SW480 (cell line): Measurements from ENCODE around the gene CTIF.

Experiments used
- DNase-seq: peaks from one replicate; pipeline ENCODE4 v3.0.0-alpha.2; 2016; ENCODE audit warnings: low spot score

The CTIF gene

GRCh38 chr18:48551100-48551499 lies 12.3 kb downstream of the CTIF start:
- no peak for DNase-seq

- DNase-seq = no peak
Measured at GRCh38 chr18:48552130-48552529, 13.3 kb downstream of the CTIF start.

GRCh38 chr18:48553236-48553635 lies 14.4 kb downstream of the CTIF start:
- no peak for DNase-seq

- no peak for DNase-seq
Measured at GRCh38 chr18:48554610-48555400, 16.0 kb downstream of the CTIF start.

- DNase-seq = no peak
Measured at GRCh38 chr18:48555465-48555995, 16.7 kb downstream of the CTIF start.

- no peak for DNase-seq
Measured at GRCh38 chr18:48557640-48558174, 18.9 kb downstream of the CTIF start.

- DNase-seq = no peak
Measured at GRCh38 chr18:48558248-48558647, 19.4 kb downstream of the CTIF start.

GRCh38 chr18:48560491-48560890 lies 21.7 kb downstream of the CTIF start:
- no peak for DNase-seq

- no peak for DNase-seq
Measured at GRCh38 chr18:48562075-48562474, 23.2 kb downstream of the CTIF start.

GRCh38 chr18:48563027-48563426 lies 24.2 kb downstream of the CTIF start:
- DNase-seq = no peak

- DNase-seq = no peak
Measured at GRCh38 chr18:48564139-48564538, 25.3 kb downstream of the CTIF start.

- no peak for DNase-seq
Measured at GRCh38 chr18:48565105-48565504, 26.3 kb downstream of the CTIF start.

- no peak for DNase-seq
Measured at GRCh38 chr18:48566589-48566988, 27.8 kb downstream of the CTIF start.

GRCh38 chr18:48567388-48567787 lies 28.6 kb downstream of the CTIF start:
- DNase-seq = no peak

GRCh38 chr18:48569139-48569914 lies 30.5 kb downstream of the CTIF start:
- no peak for DNase-seq

GRCh38 chr18:48569915-48570264 lies 31.1 kb downstream of the CTIF start:
- DNase-seq = no peak

- no peak for DNase-seq
Measured at GRCh38 chr18:48570313-48570712, 31.5 kb downstream of the CTIF start.

GRCh38 chr18:48571639-48572384 lies 33.0 kb downstream of the CTIF start:
- no peak for DNase-seq

- no peak for DNase-seq
Measured at GRCh38 chr18:48572402-48573126, 33.7 kb downstream of the CTIF start.

- DNase-seq = peak; percentile 2
Measured at GRCh38 chr18:48573632-48574283, 34.9 kb downstream of the CTIF start.

- no peak for DNase-seq
Measured at GRCh38 chr18:48574667-48575300, 36.0 kb downstream of the CTIF start.
